Posterior cingulate gyrus (tissue), 11 donors: Measurements from ENCODE around the gene SEMA3F.

Experiments used
- DNase-seq, 10 donors: peaks; one replicate each; pipeline versions ENCODE4 v3.0.0 to v3.0.0-alpha.2; 2020 to 2021; ENCODE audit warnings: mixed read lengths in 3 of 10
- intact Hi-C: fragments of 100-400 bp; cut with DNase I; formaldehyde crosslinking; loops from one replicate; pipeline ENCODE4 v1.15.1; 2023

Gene SEMA3F

GRCh38 chr3:50168791-50169190 lies 13.7 kb downstream of the SEMA3F start:
- no peak for DNase-seq
- intact Hi-C loops = no loop called here

GRCh38 chr3:50169232-50169832 lies 14.2 kb downstream of the SEMA3F start:
- intact Hi-C loops = no loop called here
- no peak for DNase-seq

- no peak for DNase-seq
- intact Hi-C loops = no loop called here
These were observed 14.7 kb downstream of the SEMA3F start for GRCh38 chr3:50169858-50170257.

DNA sequence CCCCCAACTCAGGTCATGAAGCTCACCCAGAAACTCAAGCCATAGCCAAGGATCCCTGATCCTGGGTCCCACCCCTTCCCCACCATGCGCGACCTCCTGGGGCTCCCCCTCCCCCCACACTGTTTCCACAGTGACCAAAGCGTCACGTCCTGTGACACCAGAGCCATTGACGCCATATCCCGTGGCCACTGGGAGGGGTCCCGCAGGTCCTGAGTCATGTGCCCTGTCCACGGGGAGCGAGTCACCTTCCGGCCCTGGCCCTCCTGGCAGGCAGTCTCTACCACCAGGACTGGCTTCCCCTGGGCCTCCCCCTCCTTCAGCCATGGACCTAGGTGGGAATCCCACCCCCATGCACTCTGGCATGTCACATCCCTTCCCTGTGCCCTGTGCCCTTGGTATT lies 15.6 kb downstream of the SEMA3F start:
- intact Hi-C loops = no loop called here
- DNase-seq = no peak

- DNase-seq = no peak
- intact Hi-C loops = no loop called here
These were observed 16.6 kb downstream of the SEMA3F start for GRCh38 chr3:50171540-50172301.

DNA sequence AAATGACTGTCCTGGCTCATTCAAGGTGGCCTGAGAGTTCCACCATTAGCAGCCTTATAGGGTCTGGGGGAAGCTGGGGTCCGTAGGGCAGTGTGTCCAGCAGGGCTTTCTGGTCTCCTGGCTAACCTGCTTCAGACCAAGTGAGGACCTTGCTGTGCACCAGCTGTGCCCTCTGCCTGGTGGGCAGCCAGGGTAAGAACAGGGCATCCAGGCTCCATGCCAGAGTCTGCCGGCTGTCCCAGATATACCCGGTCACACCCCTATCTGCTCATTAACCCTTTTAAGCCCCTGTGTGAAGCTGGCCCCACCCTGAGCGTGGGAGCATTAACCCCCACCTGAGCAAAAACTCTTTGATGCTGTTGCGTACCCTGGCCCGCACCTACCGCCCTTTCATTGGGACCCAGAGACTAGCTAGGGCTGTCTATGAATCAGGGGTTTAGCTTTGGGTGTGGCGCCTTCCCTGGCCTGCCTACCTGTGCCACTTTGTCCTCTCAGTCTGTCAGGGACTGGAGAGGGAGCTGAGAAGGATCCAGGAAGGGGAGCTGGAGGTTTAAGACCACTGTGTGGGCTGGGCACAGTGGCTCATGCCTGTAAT lies 17.6 kb downstream of the SEMA3F start:
- DNase-seq = no peak
- intact Hi-C loops = no loop called here

DNA sequence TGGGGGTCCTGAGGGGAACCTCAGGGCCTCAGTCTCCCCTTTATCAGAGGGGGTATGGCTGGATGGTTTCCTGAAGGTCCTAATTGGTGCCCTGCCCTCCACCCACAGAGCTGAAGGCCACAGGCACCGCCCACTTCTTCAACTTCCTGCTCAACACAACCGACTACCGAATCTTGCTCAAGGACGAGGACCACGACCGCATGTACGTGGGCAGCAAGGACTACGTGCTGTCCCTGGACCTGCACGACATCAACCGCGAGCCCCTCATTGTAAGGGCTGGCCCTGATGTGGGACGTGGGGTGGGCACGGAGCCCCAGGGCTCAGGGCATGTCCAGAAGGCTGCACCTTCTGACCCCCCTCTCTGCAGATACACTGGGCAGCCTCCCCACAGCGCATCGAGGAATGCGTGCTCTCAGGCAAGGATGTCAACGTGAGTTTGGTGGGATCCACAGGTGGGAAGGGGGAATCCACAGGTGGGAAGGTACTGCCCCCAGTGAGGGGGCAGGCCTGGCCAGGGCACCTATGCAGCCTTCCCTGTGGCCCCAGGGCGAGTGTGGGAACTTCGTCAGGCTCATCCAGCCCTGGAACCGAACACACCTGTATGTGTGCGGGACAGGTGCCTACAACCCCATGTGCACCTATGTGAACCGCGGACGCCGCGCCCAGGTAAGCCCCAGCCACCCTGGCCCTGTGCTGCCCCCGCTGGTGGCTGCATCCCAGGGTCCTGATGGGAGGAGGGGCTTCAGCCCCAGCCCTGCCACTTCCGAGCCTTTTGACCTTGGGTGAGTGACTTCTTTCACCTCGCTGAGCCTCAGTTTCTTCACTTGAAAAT lies 18.8 kb downstream of the SEMA3F start:
- no peak for DNase-seq
- intact Hi-C loops = no loop called here

DNA sequence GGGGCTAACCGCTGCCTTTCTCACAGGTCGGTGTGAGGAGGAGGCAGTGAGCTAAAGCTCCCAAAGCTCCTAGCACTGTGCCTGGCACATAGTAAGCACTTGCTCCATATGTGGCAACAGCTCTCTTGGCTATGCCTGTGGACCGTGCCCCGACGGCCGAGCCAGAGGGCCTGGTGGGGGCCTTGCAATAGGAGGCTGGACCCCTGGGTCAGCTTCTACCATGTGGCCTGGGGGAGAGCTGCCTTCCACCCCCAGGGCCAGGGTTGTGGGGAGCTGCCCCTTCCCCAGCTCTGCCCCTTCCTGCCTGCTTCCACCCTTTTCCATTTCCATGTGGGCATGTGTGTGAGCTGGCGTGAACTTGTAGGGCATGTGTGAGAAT lies 19.4 kb downstream of the SEMA3F start:
- intact Hi-C loops = no loop called here
- DNase-seq = no peak

- no peak for DNase-seq
- intact Hi-C loops = no loop called here
These were observed 19.9 kb downstream of the SEMA3F start for GRCh38 chr3:50174947-50175524.

- intact Hi-C loops = no loop called here
- no peak for DNase-seq
These were observed 22.2 kb downstream of the SEMA3F start for GRCh38 chr3:50177346-50177745.

DNA sequence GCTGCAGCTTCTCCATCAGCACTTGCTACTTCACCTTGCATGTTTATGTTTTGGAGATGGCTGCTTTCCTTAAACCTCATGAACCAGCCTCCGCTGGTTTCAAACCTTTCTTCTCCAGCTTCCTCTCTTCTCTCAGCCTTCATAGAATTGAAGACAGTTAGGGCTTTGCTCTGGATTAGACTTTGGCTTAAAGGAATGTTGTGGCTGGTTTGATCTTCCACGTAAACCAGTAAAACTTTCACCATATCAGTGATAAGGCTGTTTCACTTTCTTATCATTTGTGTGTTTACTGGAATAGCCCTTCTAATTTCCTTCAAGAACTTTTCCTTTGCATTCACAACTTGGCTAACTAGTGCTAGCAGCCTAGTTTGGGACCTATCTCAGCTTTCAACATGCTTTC lies 24.6 kb downstream of the SEMA3F start:
- intact Hi-C loops = no loop called here
- no peak for DNase-seq

DNA sequence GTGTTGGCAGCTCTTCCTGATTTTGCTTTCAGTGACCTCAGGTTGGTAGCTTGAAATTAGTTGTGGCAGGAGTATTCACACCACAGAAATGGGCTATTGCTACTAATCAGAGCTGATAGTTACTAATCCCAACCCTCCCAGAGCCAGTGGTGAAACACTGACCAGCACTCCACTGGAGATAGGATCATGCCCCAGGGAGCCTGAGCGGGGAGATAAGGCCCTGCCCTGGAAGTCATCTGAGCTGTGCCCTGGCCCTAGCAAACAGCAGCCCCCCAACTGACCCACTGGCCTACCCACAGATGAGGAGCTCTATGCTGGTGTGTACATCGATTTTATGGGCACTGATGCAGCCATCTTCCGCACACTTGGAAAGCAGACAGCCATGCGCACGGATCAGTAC lies 26.9 kb downstream of the SEMA3F start:
- intact Hi-C loops = no loop called here
- no peak for DNase-seq

GRCh38 chr3:50182533-50183099 lies 27.5 kb downstream of the SEMA3F start:
- DNase-seq = no peak
- intact Hi-C loops = no loop called here

DNA sequence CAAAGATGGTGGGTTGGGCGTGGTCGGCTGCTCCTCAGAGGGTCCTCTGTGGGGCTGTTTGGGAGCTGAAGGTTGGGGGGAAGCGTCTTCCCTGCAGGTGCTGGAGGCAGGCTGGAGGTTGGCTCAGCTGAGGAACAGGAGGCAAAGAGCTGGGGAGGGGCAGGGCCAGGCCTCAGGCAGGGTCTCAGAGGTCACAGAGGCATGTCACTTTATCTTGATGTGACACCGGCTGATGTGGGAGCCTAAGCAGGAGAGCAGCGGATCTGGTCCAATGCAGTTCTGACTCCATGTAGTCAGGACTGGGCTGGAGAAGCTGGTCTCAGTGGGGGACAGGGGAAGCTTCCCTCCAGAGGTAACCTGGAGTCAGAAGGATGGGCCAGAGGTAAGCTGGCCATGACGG lies 28.6 kb downstream of the SEMA3F start:
- DNase-seq = no peak
- intact Hi-C loops = no loop called here

- intact Hi-C loops = no loop called here
These were observed 29.3 kb downstream of the SEMA3F start for GRCh38 chr3:50184242-50184978.

DNA sequence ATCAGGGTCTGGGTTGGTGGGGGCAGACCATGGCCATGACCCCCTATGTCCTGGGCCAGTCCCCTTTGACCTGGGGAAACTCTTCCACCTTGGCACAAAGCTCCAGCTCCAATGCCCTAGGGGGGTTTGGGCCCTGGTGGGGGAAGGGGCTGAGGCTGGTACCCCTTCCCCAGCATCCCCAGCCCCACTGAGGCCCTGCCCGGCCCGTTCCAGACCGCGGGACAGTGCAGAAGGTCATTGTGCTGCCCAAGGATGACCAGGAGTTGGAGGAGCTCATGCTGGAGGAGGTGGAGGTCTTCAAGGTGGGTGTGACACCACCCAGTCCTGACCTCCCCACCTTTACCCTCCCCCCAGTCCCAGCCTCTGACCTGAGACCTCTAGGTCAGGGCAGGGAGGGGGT lies 30.1 kb downstream of the SEMA3F start:
- intact Hi-C loops = no loop called here
- DNase-seq = no peak

More at GRCh38 chr3:50184242-50184978, 29.3 kb downstream of the SEMA3F start:
- no peak for DNase-seq

DNA sequence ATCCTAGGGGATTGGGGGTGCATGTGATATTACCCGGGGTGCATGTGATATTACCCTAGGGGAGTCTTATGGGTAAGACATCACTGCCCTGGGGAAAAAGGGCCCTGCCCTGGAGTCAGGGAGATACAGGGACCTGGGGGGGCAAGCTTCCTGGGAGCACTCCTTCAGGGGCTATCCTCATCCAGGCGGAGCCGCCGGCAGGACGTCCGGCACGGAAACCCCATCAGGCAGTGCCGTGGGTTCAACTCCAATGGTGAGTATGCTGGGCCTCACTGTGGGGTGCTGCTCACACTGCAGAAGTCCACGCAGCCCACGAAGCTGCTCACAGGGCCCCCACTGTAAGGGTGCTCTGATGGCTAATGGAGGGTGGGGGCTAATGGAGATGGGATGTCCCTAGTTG lies 31.0 kb downstream of the SEMA3F start:
- intact Hi-C loops = no loop called here
- no peak for DNase-seq

GRCh38 chr3:50187750-50188149 lies 32.6 kb downstream of the SEMA3F start:
- intact Hi-C loops = no loop called here
- no peak for DNase-seq

DNA sequence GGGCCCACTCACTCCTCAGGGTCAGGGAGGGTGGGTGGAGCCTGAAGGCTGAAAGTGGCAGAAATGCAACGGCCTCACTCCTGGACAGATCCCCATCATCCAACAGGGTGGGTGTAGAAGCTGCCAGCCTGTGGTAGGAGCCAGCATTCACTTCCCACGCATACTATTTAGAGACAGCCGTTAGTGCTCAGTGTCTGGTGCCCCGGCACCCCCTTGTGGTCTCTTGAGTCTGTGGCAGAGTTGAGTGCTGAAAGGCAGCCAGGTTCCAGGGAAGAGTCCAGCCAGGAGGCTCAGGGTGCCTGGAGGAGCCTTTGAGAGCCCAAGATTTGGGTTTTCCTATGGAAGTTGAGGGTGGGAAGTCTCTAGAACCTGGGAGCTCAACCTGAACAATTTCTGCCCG lies 34.1 kb downstream of the SEMA3F start:
- DNase-seq = peak; percentile 57 to 96 (median 77)
- intact Hi-C loops = loop anchor here (1.0 kb wide), 1 partner anchor 68 kb away; no protein-coding TSS in a partner anchor

DNA sequence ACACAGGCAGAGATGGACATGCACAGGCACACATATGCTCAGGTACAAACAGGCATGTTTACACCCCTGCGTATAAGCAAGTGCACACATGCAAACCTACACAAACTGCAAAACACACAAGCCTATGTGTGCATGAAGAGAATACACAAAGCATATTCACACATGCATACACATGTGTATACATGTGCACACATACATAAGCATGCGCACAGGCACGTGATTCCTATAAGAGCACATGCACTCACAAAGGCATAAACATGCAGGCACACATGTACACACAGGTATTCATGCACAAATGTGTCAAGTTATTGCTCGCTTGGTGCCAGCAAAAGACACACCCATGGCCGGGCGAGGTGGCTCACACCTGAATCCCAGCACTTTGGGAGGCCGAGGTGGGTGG lies 34.9 kb downstream of the SEMA3F start:
- intact Hi-C loops = loop anchor here (1.0 to 5.0 kb wide), 2 partner anchors 69 to 82 kb away; no protein-coding TSS in a partner anchor
- no peak for DNase-seq
